ENCODE measurements around the gene RRBP1. TPM values are rescaled to one million over a fixed set of nuclear protein-coding genes. Genes with fewer than 3 reads are reported as not detected.

Gene RRBP1
- total RNA-seq, 2 donors from 2014 or later, result 313 to 511 TPM

DNA sequence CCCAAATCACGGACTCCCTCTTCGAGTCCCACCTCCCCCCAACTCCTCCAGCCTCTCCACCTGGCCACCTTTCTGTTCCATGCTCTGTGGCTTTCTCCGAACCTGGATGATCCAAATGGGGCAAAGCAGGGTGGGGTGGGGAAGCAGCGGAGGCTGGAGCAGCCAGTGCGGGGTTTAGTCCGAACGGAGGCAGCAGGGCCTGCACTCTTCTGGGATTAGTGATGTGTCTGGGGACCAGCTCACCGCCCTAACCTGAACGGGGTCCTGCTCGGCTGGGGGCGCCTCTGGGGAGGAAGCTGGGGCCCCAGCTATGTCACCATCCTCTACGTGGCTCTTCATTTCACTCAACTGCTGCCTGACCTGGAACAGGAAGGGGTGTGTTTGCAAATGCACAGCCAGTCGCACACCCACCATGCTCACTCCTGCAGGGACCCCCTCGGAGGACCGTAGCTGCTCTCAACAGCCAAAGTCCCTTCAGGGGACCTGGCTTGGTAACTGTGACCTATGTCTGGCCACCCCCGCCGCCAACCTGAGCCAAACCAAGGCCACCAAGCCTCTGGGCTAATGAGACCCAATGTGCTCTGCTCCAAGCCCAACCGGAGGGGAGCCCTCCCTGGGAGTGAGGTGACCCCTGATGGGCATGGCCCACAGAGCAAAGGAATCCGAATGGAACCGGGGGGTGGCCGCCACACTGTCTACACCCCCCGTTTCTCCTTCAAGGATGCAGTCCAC is 65.4 kb downstream of the RRBP1 start:
- ATAC-seq (no peak), DNase-seq (no peak)
- intact Hi-C loops (cut with DNase I), result loop anchor here (5.0 kb wide), 1 partner anchor 79 kb away; no protein-coding TSS in a partner anchor
- TF ChIP-seq, protein P1, sequence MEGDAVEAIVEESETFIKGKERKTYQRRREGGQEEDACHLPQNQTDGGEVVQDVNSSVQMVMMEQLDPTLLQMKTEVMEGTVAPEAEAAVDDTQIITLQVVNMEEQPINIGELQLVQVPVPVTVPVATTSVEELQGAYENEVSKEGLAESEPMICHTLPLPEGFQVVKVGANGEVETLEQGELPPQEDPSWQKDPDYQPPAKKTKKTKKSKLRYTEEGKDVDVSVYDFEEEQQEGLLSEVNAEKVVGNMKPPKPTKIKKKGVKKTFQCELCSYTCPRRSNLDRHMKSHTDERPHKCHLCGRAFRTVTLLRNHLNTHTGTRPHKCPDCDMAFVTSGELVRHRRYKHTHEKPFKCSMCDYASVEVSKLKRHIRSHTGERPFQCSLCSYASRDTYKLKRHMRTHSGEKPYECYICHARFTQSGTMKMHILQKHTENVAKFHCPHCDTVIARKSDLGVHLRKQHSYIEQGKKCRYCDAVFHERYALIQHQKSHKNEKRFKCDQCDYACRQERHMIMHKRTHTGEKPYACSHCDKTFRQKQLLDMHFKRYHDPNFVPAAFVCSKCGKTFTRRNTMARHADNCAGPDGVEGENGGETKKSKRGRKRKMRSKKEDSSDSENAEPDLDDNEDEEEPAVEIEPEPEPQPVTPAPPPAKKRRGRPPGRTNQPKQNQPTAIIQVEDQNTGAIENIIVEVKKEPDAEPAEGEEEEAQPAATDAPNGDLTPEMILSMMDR (IDR thresholded peaks at IDR 0.05), result no peak
- H3K27me3 ChIP-seq, result no peaks in the 10 kb centered on the region
- WGBS, 2 donors, result 65 to 77% methylated on average over 19 to 20 of the region's 22 CpGs
- H3K27ac ChIP-seq, result peak overlapping the region in 3 of 4 donors; percentile 31 to 83 (median 74)
- no peaks in the 10 kb centered on the region for H3K9me3 ChIP-seq
- peaks cover 68% of the 10 kb centered on the region for H3K4me1 ChIP-seq
- H3K4me3 ChIP-seq, result no peak overlapping the region
- H3K36me3 ChIP-seq (replicated peaks in 1 of 2; ENCODE audit: insufficient read depth in 1 of 2, low read depth in 2 of 2), result peaks cover 29 to 42% of the 10 kb centered on the region in 2 donors

DNA sequence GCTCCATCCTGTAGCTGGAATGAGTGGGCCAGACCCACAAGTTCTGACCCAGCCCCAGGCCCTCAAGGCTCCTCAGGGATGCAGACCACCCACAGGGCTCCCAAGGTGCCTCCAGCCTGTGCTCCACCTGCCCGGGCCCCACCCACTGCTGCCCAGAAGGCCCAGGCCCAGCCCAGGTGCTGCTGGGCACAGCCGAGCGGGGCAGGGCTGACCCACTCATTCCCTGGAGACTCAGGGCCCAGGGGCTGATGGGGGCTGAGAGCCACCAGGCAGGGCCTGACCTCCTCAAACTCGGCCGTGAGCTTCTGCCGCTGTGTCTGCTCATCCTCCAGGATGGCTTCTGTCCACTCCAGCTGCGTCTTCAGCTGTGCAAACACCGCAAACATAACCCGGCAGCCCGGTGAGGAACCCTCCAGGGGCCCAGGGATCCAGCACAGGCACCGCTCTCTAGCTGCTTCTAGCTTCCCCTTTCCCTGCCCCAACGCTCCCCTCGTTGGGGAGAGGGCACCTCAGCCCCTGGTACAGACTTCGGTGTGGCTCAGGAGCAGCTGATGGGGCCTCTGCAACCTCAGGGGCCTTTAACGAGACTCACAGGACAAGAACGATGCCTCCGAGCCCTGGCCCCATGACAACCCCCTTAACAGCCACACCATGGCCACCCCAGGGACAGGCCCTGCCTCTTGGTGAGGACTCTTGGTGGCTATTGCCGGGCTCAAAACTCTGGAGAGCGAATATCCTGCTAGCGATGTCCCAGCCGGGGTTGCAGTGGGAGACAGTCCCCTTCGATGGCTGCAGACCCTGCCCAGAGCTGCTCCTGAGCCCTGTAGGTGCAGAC is 66.2 kb downstream of the RRBP1 start:
- intact Hi-C loops (cut with DNase I), result loop anchor here (5.0 kb wide), 1 partner anchor 79 kb away; no protein-coding TSS in a partner anchor
- peak overlapping the region; percentile 7 to 83 (median 50) for H3K27ac ChIP-seq
- peaks cover 76% of the 10 kb centered on the region for H3K4me1 ChIP-seq

DNA sequence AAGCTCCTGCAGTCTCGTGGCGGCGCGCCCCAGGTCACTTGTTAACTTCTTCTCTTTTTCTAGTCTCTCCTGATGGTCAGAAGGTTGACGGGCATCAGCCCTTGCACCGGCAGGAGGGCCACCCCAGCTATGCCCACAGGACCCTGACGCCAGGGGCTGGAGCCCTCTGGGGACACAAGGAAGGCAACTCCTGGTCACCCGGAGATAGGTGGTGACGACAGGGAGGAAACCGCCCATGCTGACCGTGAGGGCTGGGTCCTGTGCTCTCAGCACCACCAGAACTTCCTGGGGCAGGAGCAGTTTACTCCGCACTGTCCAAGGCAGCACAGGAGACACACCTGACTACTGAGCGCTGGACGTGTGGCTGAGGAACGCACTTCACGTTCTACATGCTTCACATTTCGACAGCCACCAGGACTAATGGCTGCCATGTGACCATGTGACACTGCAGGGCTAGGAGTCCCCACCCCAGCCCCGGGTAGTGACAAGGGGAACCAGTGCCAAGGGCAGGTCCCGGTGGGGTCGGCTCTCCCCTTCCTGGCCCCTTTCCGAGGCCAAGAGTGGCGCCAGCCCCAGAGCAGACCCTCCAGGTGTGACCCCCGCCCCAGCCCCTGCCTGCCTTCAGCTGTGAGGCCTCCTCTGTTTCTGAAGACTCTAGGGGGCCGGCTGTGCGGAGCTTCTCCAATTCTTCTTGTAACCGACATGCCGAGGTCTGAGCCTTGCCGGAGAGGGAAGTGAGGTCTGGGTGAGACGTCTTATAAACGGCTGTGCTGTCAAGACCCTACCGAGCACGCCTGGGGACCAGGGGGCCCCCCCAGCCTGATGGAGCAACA is 67.0 kb downstream of the RRBP1 start:
- H3K9me3 ChIP-seq, result no peaks in the 10 kb centered on the region
- ATAC-seq, result no peak
- H3K36me3 ChIP-seq (replicated peaks in 1 of 2; ENCODE audit: insufficient read depth in 1 of 2, low read depth in 2 of 2), result peaks cover 18 to 29% of the 10 kb centered on the region in 2 donors
- DNase-seq, result peak in 3 of 4 donors; percentile 32 to 48 (median 44)
- H3K27ac ChIP-seq, result peak overlapping the region; percentile 57 to 83 (median 68)
- 35 to 43% methylated on average over 13 to 32 of the region's 32 CpGs for WGBS, 2 donors
- H3K4me3 ChIP-seq, result no peak overlapping the region
- H3K4me1 ChIP-seq, result peaks cover 80% of the 10 kb centered on the region
- intact Hi-C loops (cut with DNase I), result loop anchor here (5.0 kb wide), 1 partner anchor 78 kb away; no protein-coding TSS in a partner anchor
- TF ChIP-seq, protein P1 (IDR thresholded peaks at IDR 0.05), result no peak
- H3K27me3 ChIP-seq, result no peaks in the 10 kb centered on the region

More for the DNA sequence above, 66.2 kb downstream of the RRBP1 start:
- ATAC-seq (no peak), DNase-seq (peak in 3 of 4 donors; percentile 26 to 31 (median 30))
- Histone ChIP-seq H3K27me3 (no peaks in the 10 kb centered on the region), H3K36me3 (replicated peaks in 1 of 2; ENCODE audit: insufficient read depth in 1 of 2, low read depth in 2 of 2) (peaks cover 21 to 35% of the 10 kb centered on the region in 2 donors), H3K4me3 (no peak overlapping the region), H3K9me3 (no peaks in the 10 kb centered on the region)
- WGBS, 2 donors, result 53 to 54% methylated on average over 13 to 21 of the region's 22 CpGs
- no peak for TF ChIP-seq POLR2A (IDR thresholded peaks at IDR 0.05)
- TF ChIP-seq, protein P1 (IDR thresholded peaks at IDR 0.05), result no peak

DNA sequence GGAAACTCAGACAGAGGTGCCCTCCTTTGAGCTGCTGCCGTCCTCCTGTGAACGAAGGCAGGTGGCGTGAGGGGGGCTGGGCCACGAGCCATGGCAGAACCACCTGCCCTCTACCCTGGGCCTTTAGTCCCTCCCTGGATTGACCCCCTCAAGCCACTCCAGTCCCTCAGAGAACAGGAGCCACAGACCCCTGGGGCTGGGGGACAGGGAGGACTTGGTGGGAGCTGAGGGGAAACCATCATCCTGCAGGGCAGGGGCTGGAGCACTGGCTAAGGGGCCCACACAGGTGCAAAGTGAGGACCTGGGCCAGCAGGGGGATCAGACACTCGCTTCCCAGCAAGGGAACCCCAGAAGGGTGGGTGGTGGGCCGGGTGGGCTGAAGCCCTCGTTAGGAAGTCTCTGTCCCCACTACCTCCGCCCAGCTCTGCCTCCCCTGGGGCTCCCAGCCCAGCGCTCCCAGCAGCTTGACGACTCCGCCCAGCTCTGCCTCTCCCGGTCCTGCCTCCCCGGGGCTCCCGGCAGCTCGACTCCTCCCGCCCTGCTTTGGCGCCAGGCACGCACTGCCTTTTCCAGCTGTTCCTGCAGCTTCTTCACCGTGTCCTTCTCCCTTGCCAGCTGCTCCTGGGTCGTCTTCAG is 67.7 kb downstream of the RRBP1 start:
- peak overlapping the region; percentile 63 to 83 (median 72) for H3K27ac ChIP-seq
- H3K36me3 ChIP-seq (replicated peaks in 1 of 2; ENCODE audit: insufficient read depth in 1 of 2, low read depth in 2 of 2), result peaks cover 16 to 21% of the 10 kb centered on the region in 2 donors
- ATAC-seq (peak; percentile 45), DNase-seq (peak; percentile 70 to 88 (median 79))
- intact Hi-C loops (cut with DNase I), result no loop called here
- no peaks in the 10 kb centered on the region for H3K27me3 ChIP-seq
- TF ChIP-seq, protein P1 (IDR thresholded peaks at IDR 0.05), result no peak
- TF ChIP-seq POLR2A (IDR thresholded peaks at IDR 0.05), result no peak
- H3K4me1 ChIP-seq, result peaks cover 80% of the 10 kb centered on the region
- H3K4me3 ChIP-seq, result no peak overlapping the region
- no peaks in the 10 kb centered on the region for H3K9me3 ChIP-seq
- 23 to 30% methylated on average over 14 to 20 of the region's 20 CpGs for WGBS, 2 donors

All from body of pancreas (tissue), 4 donors.